Epithelial cell of proximal tubule (primary cell): Measurements from ENCODE around the gene MCF2L2. TPM values are rescaled to one million over a fixed set of nuclear protein-coding genes. Genes with fewer than 3 reads are reported as not detected.
A peak's percentile ranks its signal among the peaks of the same experiment; 100 is the strongest.

ENCODE experiments used
- DNase-seq: peaks from one replicate; pipeline ENCODE4 v3.0.0-alpha.2; 2011; ENCODE audit warnings: low read depth
- H3K4me3 ChIP-seq: 2 replicates; pipeline ENCODE4 v1.5.1; 2011; ENCODE audit warnings: low read depth, mild to moderate bottlenecking, low read length
- CTCF ChIP-seq: conservative IDR thresholded peaks from 2 replicates; pipeline ENCODE4 v1.5.1; 2012; ENCODE audit warnings: low read depth, mild to moderate bottlenecking, low read length
- total RNA-seq: library from RNA; depleted of rRNA; stranded (reverse); fragments of >200 nt; gene quantifications from 2 replicates; pipeline ENCODE4 v1.2.3, GENCODE V29; 2015

Gene MCF2L2
- total RNA-seq, 1 donor from 2014 or later, result 0.58 TPM

GRCh38 chr3:183449391-183449790 lies 21.0 kb upstream of the MCF2L2 start:
- TF ChIP-seq CTCF, result no peak

GRCh38 chr3:183448369-183449128 lies 20.1 kb upstream of the MCF2L2 start:
- no peak for DNase-seq
- peak overlapping the region; percentile 85 for H3K4me3 ChIP-seq
- TF ChIP-seq CTCF, result no peak

More at GRCh38 chr3:183449391-183449790, 21.0 kb upstream of the MCF2L2 start:
- peak overlapping the region; percentile 8 for H3K4me3 ChIP-seq
- no peak for DNase-seq

GRCh38 chr3:183447206-183448001 lies 19.0 kb upstream of the MCF2L2 start:
- no peak for TF ChIP-seq CTCF
- peak; percentile 35 for DNase-seq
- H3K4me3 ChIP-seq, result peak overlapping the region; percentile 85

- no peak for TF ChIP-seq CTCF
- H3K4me3 ChIP-seq, result peak overlapping the region; percentile 85
- DNase-seq, result no peak
Observed at GRCh38 chr3:183446838-183447205, 18.4 kb upstream of the MCF2L2 start.

- TF ChIP-seq CTCF, result no peak
- no peak for DNase-seq
- no peak overlapping the region for H3K4me3 ChIP-seq
Observed at GRCh38 chr3:183444748-183445147, 16.3 kb upstream of the MCF2L2 start.

GRCh38 chr3:183443395-183444385 lies 15.3 kb upstream of the MCF2L2 start:
- H3K4me3 ChIP-seq, result no peak overlapping the region
- TF ChIP-seq CTCF, result no peak
- DNase-seq, result no peak
